Endothelial cell of umbilical vein (primary cell): ENCODE data around the gene LRRC10B. TPM values are rescaled to one million over a fixed set of nuclear protein-coding genes. Genes with fewer than 3 reads are reported as not detected.

Experiments used
- BruUV-seq: library from RNA; stranded (reverse); fragments of 400-500 nt; replicated peaks from 2 replicates; lab custom pipeline; 2021; lab: Mats Ljungman, UMichigan
- CTCF ChIA-PET: fragments of 300-600, 350-600 bp; sonication (Branson Sonifier 250); formaldehyde crosslinking; loops from one replicate; lab custom pipeline; 2021; ENCODE audit warnings: antibody characterized with exemption, inconsistent platforms; lab: Charles Lee
- POLR2A ChIA-PET: fragments of 300-600, 350-600 bp; sonication (Branson Sonifier 250); formaldehyde crosslinking; loops from one replicate; lab custom pipeline; 2021; ENCODE audit warnings: antibody characterized with exemption, inconsistent platforms; lab: Charles Lee
- DNase-seq: peaks from one replicate; pipeline ENCODE4 v3.0.0-alpha.2; 2011; ENCODE audit warnings: low read depth, low spot score
- FAIRE-seq: peaks from 2 replicates; lab custom pipeline; 2011; peaks lifted over from hg19 to GRCh38; lab: Jason Lieb, UNC
- H2AFZ ChIP-seq: 2 replicates; pipeline ENCODE4 v1.6.0; 2012; ENCODE audit warnings: low read depth, low read length, control low read depth, inconsistent platforms
- H3K27ac ChIP-seq: 2 replicates; pipeline ENCODE4 v1.5.1; 2011; ENCODE audit warnings: low read depth, mild to moderate bottlenecking, control low read depth, low read length, moderate library complexity; ENCODE audit not compliant: insufficient read depth
- H3K27me3 ChIP-seq, 2 experiments: 2 replicates each; pipeline versions ENCODE4 v1.6.0 to v1.6.1; 2011; ENCODE audit warnings: low read length in 2 of 2, mixed read lengths in 1 of 2; ENCODE audit not compliant: control insufficient read depth in 2 of 2, insufficient read depth in 2 of 2
- H3K36me3 ChIP-seq, 2 experiments: 2 replicates in 1 of 2; 3 replicates in 1 of 2; pipeline ENCODE4 v1.5.1; 2011; ENCODE audit warnings: low read length in 2 of 2, mild to moderate bottlenecking in 1 of 2, moderate library complexity in 1 of 2; ENCODE audit not compliant: control insufficient read depth in 2 of 2, insufficient read depth in 2 of 2; ENCODE audit errors: extremely low read depth in 1 of 2
- H3K4me1 ChIP-seq: 3 replicates; pipeline ENCODE4 v1.5.1; 2011; ENCODE audit warnings: mild to moderate bottlenecking, low read length; ENCODE audit not compliant: control insufficient read depth, insufficient read depth; ENCODE audit errors: extremely low read depth
- H3K4me2 ChIP-seq: 2 replicates; pipeline ENCODE4 v1.6.1; 2011; ENCODE audit warnings: low read length, control low read depth, mixed read lengths; ENCODE audit not compliant: insufficient read depth
- H3K4me3 ChIP-seq, 3 experiments: fragments of 200-600 bp in 1 of 3; sonication (generic), shearing (Covaris generic) in 1 of 3; replicated peaks in 1 of 3; 2 replicates each; pipeline ENCODE4 v1.5.1; 2011 to 2016; ENCODE audit warnings: control low read depth in 3 of 3, low read length in 3 of 3, mild to moderate bottlenecking in 2 of 3, inconsistent platforms in 1 of 3, low read depth in 1 of 3, moderate library complexity in 1 of 3; ENCODE audit not compliant: insufficient read depth in 1 of 3
- H3K79me2 ChIP-seq: 2 replicates; pipeline ENCODE4 v1.6.0; 2012; ENCODE audit warnings: low read length, inconsistent platforms; ENCODE audit not compliant: control insufficient read depth, insufficient read depth
- H3K9ac ChIP-seq: replicated peaks from 2 replicates; pipeline ENCODE3; 2011; ENCODE audit warnings: low read length, control low read depth; ENCODE audit not compliant: insufficient read depth; ENCODE audit errors: extremely low read depth
- H3K9me1 ChIP-seq: replicated peaks from 3 replicates; pipeline ENCODE4 v1.6.0; 2011; ENCODE audit warnings: mild to moderate bottlenecking, low read length; ENCODE audit not compliant: control insufficient read depth, insufficient read depth; ENCODE audit errors: extremely low read depth
- H3K9me3 ChIP-seq: replicated peaks from 2 replicates; pipeline ENCODE4 v1.5.1; 2012; ENCODE audit warnings: low read length, inconsistent platforms; ENCODE audit not compliant: control insufficient read depth, insufficient read depth
- H4K20me1 ChIP-seq: replicated peaks from 2 replicates; pipeline ENCODE3; 2011; ENCODE audit warnings: mild to moderate bottlenecking, low read length; ENCODE audit not compliant: control insufficient read depth, insufficient read depth; ENCODE audit errors: extremely low read depth
- EZH2 ChIP-seq: IDR thresholded peaks from 2 replicates; pipeline ENCODE4 v1.6.1; 2012; ENCODE audit warnings: borderline replicate concordance, low read depth, mild to moderate bottlenecking, moderate library complexity, low read length, inconsistent platforms; ENCODE audit not compliant: severe bottlenecking
- FOS ChIP-seq: IDR thresholded peaks from 2 replicates; pipeline ENCODE4 v1.6.1; 2011; ENCODE audit warnings: mild to moderate bottlenecking, low read length, moderate library complexity, borderline replicate concordance; ENCODE audit not compliant: insufficient read depth
- GATA2 ChIP-seq: IDR thresholded peaks from 2 replicates; pipeline ENCODE4 v1.7.0; 2011; ENCODE audit warnings: low read depth, mild to moderate bottlenecking, moderate library complexity, mixed read lengths, low read length; ENCODE audit not compliant: insufficient read length, insufficient read depth
- JUN ChIP-seq: IDR thresholded peaks from 2 replicates; pipeline ENCODE4 v1.6.1; 2011; ENCODE audit warnings: borderline replicate concordance, low read depth; ENCODE audit not compliant: insufficient read length, insufficient read depth
- MAX ChIP-seq: IDR thresholded peaks from 2 replicates; pipeline ENCODE4 v1.6.1; 2011; ENCODE audit not compliant: insufficient read depth, insufficient read length
- MYC ChIP-seq: IDR thresholded peaks from one replicate; pipeline ENCODE4 v1.6.1; 2011; ENCODE audit warnings: mild to moderate bottlenecking, low read depth, low read length
- POLR2A ChIP-seq: IDR thresholded peaks from 2 replicates; pipeline ENCODE4 v1.6.1; 2012; ENCODE audit warnings: low read depth, mild to moderate bottlenecking, control low read depth, low read length
- POLR2AphosphoS5 ChIP-seq: IDR thresholded peaks from 2 replicates; pipeline ENCODE4 v1.6.1; 2012; ENCODE audit warnings: low read depth, mild to moderate bottlenecking, control low read depth, low read length, moderate library complexity; ENCODE audit not compliant: insufficient read depth
- dilution Hi-C: fragments of 300-500 bp; cut with MboI; formaldehyde crosslinking; loops from one replicate; pipeline ENCODE4 v1.15.0; 2019; ENCODE audit warnings: low sequenced_read_pairs; ENCODE audit not compliant: extremely low pct_ligation_motif_present
- intact Hi-C: fragments of 100-400 bp; cut with micrococcal nuclease; formaldehyde crosslinking; loops from one replicate; pipeline ENCODE4 v1.10.0; 2022
- polyA plus RNA-seq, 4 experiments: library from polyadenylated mRNA; depleted of rRNA in 3 of 4; stranded (reverse) in 3 of 4; unstranded in 1 of 4; fragments of >200 nt; gene quantifications; 2 replicates each; pipeline versions ENCODE4 v1.2.1 to v1.2.3, GENCODE V29; 2011 to 2012; ENCODE audit warnings: missing spikeins in 1 of 4
- total RNA-seq: library from RNA; stranded (reverse); gene quantifications from 2 replicates; pipeline ENCODE4 v1.2.3, GENCODE V29; 2021
- TF ChIP-seq, protein P1 (sequence below), 2 donors: IDR thresholded peaks; 1 replicate in 1 of 2; 2 replicates in 1 of 2; pipeline ENCODE4 v1.5.1; 2011; ENCODE audit warnings: low read length in 2 of 2, mild to moderate bottlenecking in 2 of 2, moderate library complexity in 2 of 2, control low read depth in 1 of 2, inconsistent platforms in 1 of 2, low read depth in 1 of 2; ENCODE audit not compliant: insufficient read depth in 1 of 2; ENCODE audit errors: extremely low read depth in 1 of 2

LRRC10B gene
- total and polyA plus RNA-seq, 2 donors (not counting 3 experiments of a cell fraction or from before 2014, with no cell fraction given): not detected

GRCh38 chr11:61552108-61552635, 43.6 kb downstream of the LRRC10B start:
- CTCF ChIA-PET: no interaction called here
- dilution Hi-C loops: no loop called here

More at GRCh38 chr11:61552108-61552635, 43.6 kb downstream of the LRRC10B start:
- Histone ChIP-seq H3K9ac (no peak overlapping the region), H3K79me2 (no peaks in the 10 kb centered on the region), H3K9me1 (no peaks in the 10 kb centered on the region), H3K9me3 (no peaks in the 10 kb centered on the region), H2AFZ (no peak overlapping the region), H3K4me3 (no peak overlapping the region), H3K4me1 (no peaks in the 10 kb centered on the region), H3K27me3 (peaks cover 23 to 28% of the 10 kb centered on the region in 2 experiments), H3K4me2 (no peak overlapping the region), H3K36me3 (no peaks in the 10 kb centered on the region), H3K27ac (no peak overlapping the region), H4K20me1 (no peaks in the 10 kb centered on the region)
- no TSS peak for BruUV-seq
- TF ChIP-seq MYC: no peak
- TF ChIP-seq GATA2: no peak
- TF ChIP-seq, protein P1, sequence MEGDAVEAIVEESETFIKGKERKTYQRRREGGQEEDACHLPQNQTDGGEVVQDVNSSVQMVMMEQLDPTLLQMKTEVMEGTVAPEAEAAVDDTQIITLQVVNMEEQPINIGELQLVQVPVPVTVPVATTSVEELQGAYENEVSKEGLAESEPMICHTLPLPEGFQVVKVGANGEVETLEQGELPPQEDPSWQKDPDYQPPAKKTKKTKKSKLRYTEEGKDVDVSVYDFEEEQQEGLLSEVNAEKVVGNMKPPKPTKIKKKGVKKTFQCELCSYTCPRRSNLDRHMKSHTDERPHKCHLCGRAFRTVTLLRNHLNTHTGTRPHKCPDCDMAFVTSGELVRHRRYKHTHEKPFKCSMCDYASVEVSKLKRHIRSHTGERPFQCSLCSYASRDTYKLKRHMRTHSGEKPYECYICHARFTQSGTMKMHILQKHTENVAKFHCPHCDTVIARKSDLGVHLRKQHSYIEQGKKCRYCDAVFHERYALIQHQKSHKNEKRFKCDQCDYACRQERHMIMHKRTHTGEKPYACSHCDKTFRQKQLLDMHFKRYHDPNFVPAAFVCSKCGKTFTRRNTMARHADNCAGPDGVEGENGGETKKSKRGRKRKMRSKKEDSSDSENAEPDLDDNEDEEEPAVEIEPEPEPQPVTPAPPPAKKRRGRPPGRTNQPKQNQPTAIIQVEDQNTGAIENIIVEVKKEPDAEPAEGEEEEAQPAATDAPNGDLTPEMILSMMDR (IDR thresholded peaks at IDR 0.05; ENCODE audit: extremely low read depth in 1 of 2, insufficient read depth in 1 of 2, low read depth in 1 of 2, low read length in 2 of 2): no peak
- no peak for TF ChIP-seq POLR2AphosphoS5
- TF ChIP-seq FOS: no peak
- TF ChIP-seq POLR2A: no peak
- no peak for TF ChIP-seq EZH2
- no peak for TF ChIP-seq MAX
- TF ChIP-seq JUN: no peak
- no peak for DNase-seq
- intact Hi-C loops: no loop called here
- no peak for FAIRE-seq
- POLR2A ChIA-PET: no interaction called here
